ENCODE data around the gene TUBGCP6. TPM values are rescaled to one million over a fixed set of nuclear protein-coding genes. Genes with fewer than 3 reads are reported as not detected.
A peak's percentile ranks its signal among the peaks of the same experiment; 100 is the strongest.

Gene TUBGCP6
- total RNA-seq, 1 donor from 2014 or later = 48.5 TPM

DNA sequence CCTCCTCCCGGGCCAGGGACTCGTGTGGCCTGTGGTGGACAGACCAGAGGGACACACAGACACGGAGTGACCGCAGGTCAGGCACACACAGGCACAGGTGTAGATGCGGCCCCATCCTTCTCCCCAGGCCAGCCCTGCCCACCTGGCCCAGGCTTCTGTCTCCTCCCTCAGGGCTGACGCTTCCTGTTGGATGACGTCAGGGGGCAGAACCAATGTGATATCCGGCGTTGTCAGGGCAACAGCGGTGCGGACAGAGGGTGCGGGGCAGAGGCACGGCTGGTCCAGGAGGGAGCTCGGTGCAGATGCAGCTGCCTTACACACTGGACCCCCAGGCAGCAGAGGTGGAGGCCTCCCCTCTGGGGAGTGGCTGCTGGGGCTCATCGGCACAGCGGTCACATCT is 2.9 kb upstream of the TUBGCP6 start:
- peak; percentile 60 for DNase-seq (ENCODE audit: low spot score)
- Mint-ChIP-seq H3K4me3 (ENCODE audit: unreplicated experiment) (peak overlapping the region; percentile 42), H3K9me3 (ENCODE audit: unreplicated experiment) (no peaks in the 10 kb centered on the region), H3K4me1 (ENCODE audit: unreplicated experiment) (peaks cover 13% of the 10 kb centered on the region), H3K27me3 (ENCODE audit: unreplicated experiment) (peaks cover 5% of the 10 kb centered on the region), H3K36me3 (ENCODE audit: low read depth, unreplicated experiment) (no peaks in the 10 kb centered on the region), H3K27ac (ENCODE audit: unreplicated experiment) (no peak overlapping the region)
- TF ChIP-seq, protein P1, sequence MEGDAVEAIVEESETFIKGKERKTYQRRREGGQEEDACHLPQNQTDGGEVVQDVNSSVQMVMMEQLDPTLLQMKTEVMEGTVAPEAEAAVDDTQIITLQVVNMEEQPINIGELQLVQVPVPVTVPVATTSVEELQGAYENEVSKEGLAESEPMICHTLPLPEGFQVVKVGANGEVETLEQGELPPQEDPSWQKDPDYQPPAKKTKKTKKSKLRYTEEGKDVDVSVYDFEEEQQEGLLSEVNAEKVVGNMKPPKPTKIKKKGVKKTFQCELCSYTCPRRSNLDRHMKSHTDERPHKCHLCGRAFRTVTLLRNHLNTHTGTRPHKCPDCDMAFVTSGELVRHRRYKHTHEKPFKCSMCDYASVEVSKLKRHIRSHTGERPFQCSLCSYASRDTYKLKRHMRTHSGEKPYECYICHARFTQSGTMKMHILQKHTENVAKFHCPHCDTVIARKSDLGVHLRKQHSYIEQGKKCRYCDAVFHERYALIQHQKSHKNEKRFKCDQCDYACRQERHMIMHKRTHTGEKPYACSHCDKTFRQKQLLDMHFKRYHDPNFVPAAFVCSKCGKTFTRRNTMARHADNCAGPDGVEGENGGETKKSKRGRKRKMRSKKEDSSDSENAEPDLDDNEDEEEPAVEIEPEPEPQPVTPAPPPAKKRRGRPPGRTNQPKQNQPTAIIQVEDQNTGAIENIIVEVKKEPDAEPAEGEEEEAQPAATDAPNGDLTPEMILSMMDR (IDR thresholded peaks at IDR 0.05; ENCODE audit: unreplicated experiment) = no peak

DNA sequence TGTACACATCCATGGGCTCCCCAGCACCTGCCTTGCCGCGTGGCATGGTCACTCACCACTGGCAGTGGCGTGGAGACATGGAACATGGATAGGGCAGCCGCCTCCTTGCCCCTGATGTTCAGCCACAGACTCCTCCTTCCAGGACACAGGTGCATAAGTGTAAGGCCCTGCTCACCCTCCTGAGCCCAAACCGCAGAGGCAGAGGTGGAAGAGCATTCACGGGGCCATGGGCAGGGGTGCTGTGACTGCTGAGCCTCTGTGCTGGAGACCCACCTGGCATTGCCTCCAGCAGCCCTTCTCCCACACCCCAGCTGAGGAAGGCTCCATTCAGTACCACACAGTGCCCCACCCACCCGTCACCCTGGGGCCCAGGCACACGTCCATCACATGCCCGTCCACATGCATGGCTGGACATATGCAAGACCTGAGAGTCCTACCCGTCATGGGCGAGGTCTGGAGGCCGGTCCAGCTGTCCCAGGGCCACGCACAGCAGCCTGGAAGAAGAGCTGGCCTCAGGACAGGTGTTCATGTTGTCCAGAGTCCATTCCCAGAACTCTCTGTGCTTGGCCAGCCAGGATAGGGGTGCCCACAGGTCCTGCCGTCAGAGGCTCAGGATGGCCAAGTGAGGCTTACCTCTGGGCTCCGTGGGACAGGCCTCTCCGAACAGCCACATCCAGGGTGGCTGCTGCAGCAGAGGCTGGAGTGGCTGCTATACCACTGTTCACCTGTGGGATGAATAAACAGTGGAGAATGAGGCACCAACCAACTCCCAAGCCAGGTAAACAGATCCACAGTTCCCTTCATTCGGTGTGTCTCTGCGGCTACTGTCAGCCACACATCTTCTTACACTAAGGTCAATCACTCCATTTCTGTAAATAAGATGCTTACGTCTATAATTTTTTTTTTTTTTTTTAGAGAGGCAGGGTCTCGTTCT is 1.7 kb upstream of the TUBGCP6 start:
- Mint-ChIP-seq H3K36me3 (ENCODE audit: low read depth, unreplicated experiment) (no peaks in the 10 kb centered on the region), H3K27me3 (ENCODE audit: unreplicated experiment) (peaks cover 7% of the 10 kb centered on the region), H3K9me3 (ENCODE audit: unreplicated experiment) (no peaks in the 10 kb centered on the region), H3K27ac (ENCODE audit: unreplicated experiment) (peak overlapping the region; percentile 82), H3K4me3 (ENCODE audit: unreplicated experiment) (no peak overlapping the region), H3K4me1 (ENCODE audit: unreplicated experiment) (peaks cover 19% of the 10 kb centered on the region)
- TF ChIP-seq, protein P1 (IDR thresholded peaks at IDR 0.05; ENCODE audit: unreplicated experiment) = peak; percentile 43
- no peak for DNase-seq (ENCODE audit: low spot score)

DNA sequence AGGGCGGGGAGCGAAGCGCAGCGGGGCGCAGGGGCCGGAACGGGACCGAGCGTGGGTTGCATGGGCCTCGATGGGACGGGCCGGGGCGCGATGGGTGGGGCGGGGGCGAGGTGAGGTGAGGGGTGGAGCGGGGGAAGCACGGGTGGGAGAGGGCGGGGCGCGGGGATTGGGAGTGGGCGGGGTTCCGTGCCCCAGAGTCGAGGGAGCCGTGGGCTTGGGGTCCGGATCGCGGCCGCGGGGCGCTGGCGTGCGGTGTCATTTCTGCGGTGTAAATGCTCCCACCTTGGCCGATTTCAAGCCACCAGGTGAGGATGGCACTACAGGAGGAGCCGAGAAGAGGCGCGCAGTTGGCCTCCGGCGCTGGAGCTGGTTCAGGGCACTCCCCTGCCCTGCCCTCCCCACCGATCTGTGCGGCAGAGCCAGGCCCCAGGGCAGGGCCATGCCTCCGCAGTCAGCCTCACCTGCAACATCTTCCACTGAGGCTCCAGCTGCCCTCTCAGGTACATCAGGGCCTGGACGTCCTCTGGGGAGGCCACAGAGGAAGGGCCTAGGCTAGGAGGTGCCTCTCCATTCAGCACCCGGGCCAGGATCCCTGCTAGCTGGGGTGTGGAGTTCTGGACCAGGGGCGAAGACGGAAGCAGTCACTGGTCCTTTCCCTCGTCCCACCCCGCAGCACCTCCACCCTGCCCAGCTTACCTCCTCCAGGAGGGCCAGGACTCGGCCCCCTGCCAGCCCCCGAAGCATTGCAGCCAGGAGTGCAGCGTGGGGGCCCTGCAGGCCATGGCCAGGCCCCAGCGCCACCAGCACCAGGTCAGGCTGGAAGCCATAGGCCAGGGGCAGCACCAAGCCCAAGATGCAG is 620 bp upstream of the TUBGCP6 start:
- no peak for DNase-seq (ENCODE audit: low spot score)
- Mint-ChIP-seq H3K27me3 (ENCODE audit: unreplicated experiment) (peaks cover 7% of the 10 kb centered on the region), H3K9me3 (ENCODE audit: unreplicated experiment) (no peaks in the 10 kb centered on the region), H3K27ac (ENCODE audit: unreplicated experiment) (peak overlapping the region; percentile 99), H3K4me1 (ENCODE audit: unreplicated experiment) (peaks cover 22% of the 10 kb centered on the region), H3K4me3 (ENCODE audit: unreplicated experiment) (peak overlapping the region; percentile 98), H3K36me3 (ENCODE audit: low read depth, unreplicated experiment) (no peaks in the 10 kb centered on the region)
- TF ChIP-seq, protein P1 (IDR thresholded peaks at IDR 0.05; ENCODE audit: unreplicated experiment) = no peak

DNA sequence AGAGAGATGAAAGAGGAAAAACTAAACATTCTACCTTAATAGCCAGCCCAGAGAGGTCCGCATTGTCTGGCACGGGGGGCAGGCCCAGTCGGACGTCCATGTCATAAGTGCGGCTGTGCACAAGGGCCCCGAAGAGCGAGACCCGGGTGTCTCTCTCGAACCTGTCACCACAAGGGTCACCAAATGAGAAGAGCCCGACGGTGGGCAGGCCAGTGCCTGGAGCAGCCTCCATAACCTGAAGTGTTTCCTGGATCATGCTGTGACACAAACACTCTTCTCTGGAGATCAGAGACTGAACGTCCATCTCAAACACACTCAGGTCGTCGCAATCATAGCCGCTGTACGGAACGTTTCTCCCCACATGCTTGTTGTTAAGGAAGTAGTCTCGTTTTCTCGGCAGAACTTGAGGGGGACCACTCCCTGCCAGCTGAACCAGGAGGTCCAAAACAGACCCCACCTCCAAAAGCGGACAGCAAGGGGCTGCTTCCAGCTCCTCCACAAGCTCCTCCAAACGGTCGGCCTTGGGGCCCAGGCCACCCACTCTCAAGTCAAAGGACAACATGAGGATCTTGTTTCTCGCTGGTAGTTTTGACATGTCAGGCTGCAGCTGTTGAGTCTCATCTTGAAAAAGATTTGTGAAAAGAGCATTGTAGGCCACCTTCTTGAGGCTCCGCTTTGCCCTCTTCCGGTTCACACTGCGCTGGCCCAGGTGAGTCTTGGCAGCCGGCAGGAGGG is 971 bp downstream of the TUBGCP6 start:
- no peak for DNase-seq (ENCODE audit: low spot score)
- Mint-ChIP-seq H3K4me3 (ENCODE audit: unreplicated experiment) (peak overlapping the region; percentile 98), H3K4me1 (ENCODE audit: unreplicated experiment) (peaks cover 22% of the 10 kb centered on the region), H3K36me3 (ENCODE audit: low read depth, unreplicated experiment) (no peaks in the 10 kb centered on the region), H3K9me3 (ENCODE audit: unreplicated experiment) (no peaks in the 10 kb centered on the region), H3K27me3 (ENCODE audit: unreplicated experiment) (peaks cover 9% of the 10 kb centered on the region), H3K27ac (ENCODE audit: unreplicated experiment) (peak overlapping the region; percentile 61)
- TF ChIP-seq, protein P1 (IDR thresholded peaks at IDR 0.05; ENCODE audit: unreplicated experiment) = no peak

All from endothelial cell (in vitro differentiated cells).